T-cell (primary cell): ENCODE results near the gene TEX19. TPM values are rescaled to one million over a fixed set of nuclear protein-coding genes. Genes with fewer than 3 reads are reported as not detected.

Experiments
- ATAC-seq, 4 experiments: fragments of 200-7000 bp in 3 of 4; fragments of 150-1000 bp in 1 of 4; cut with Tn5 transposase; replicated peaks in 1 of 4; 1 replicate in 3 of 4; 2 replicates in 1 of 4; pipeline ENCODE4 v1.10.0; 2021; ENCODE audit warnings: moderate library complexity in 3 of 4, mild to moderate bottlenecking in 2 of 4, moderate number of reproducible peaks in 1 of 4
- CTCF ChIA-PET, 2 donors: fragments of 300-600 bp; sonication (Branson Sonifier 250); formaldehyde crosslinking; loops; one replicate each; lab custom pipeline; 2022; ENCODE audit warnings: antibody characterized with exemption in 2 of 2; lab: Charles Lee
- POLR2A ChIA-PET, 2 donors: fragments of 300-600 bp; sonication (Branson Sonifier 250); formaldehyde crosslinking; loops; one replicate each; lab custom pipeline; 2022; ENCODE audit warnings: antibody characterized with exemption in 2 of 2; lab: Charles Lee
- DNase-seq, 35 experiments: peaks; one replicate each; pipeline versions ENCODE4 v3.0.0 to v3.0.0-alpha.2; 2013 to 2023
- H3K27ac ChIP-seq: one replicate; pipeline ENCODE4 v1.5.1; 2013; ENCODE audit warnings: low read length
- H3K27me3 ChIP-seq, 2 experiments: replicated peaks in 1 of 2; 1 replicate in 1 of 2; 2 replicates in 1 of 2; pipeline versions ENCODE4 v1.6.1 to v1.7.0; 2013; ENCODE audit warnings: low read length in 1 of 2, mixed read lengths in 1 of 2; ENCODE audit not compliant: control insufficient read depth in 2 of 2, insufficient read depth in 2 of 2; ENCODE audit errors: extremely low read depth in 1 of 2
- H3K36me3 ChIP-seq, 2 donors: 1 replicate in 1 of 2; 2 replicates in 1 of 2; pipeline versions ENCODE4 v1.6.1 to v1.7.0; 2013; ENCODE audit warnings: low read length in 1 of 2; ENCODE audit not compliant: control insufficient read depth in 2 of 2, insufficient read depth in 1 of 2; ENCODE audit errors: extremely low read depth in 1 of 2
- H3K4me1 ChIP-seq, 2 experiments: 1 replicate in 1 of 2; 2 replicates in 1 of 2; pipeline versions ENCODE4 v1.6.1 to v1.7.0; 2013; ENCODE audit warnings: low read length in 2 of 2, mixed read lengths in 1 of 2; ENCODE audit not compliant: insufficient read depth in 2 of 2, control insufficient read depth in 1 of 2; ENCODE audit errors: extremely low read depth in 1 of 2
- H3K4me3 ChIP-seq, 2 donors: 1 replicate in 1 of 2; 2 replicates in 1 of 2; pipeline versions ENCODE4 v1.5.1 to v1.7.0; 2013; ENCODE audit warnings: mild to moderate bottlenecking in 2 of 2, low read length in 1 of 2, moderate library complexity in 1 of 2; ENCODE audit not compliant: control insufficient read depth in 1 of 2; ENCODE audit errors: extremely low read depth in 1 of 2
- H3K9me3 ChIP-seq: 2 replicates; pipeline ENCODE4 v1.7.0; 2013
- H3K27ac Mint-ChIP-seq, 2 donors: one replicate each; pipeline ENCODE4 v1.8.0; 2020 to 2021; ENCODE audit warnings: mild to moderate bottlenecking in 2 of 2, mixed read lengths in 2 of 2
- H3K27me3 Mint-ChIP-seq, 2 donors: one replicate each; pipeline ENCODE4 v1.8.0; 2021 to 2022; ENCODE audit warnings: mixed read lengths in 2 of 2
- H3K36me3 Mint-ChIP-seq: one replicate; pipeline ENCODE4 v1.8.0; 2021; ENCODE audit warnings: mixed read lengths
- H3K4me1 Mint-ChIP-seq, 3 donors: one replicate each; pipeline ENCODE4 v1.8.0; 2020 to 2022; ENCODE audit warnings: mixed read lengths in 3 of 3, mild to moderate bottlenecking in 1 of 3
- H3K4me3 Mint-ChIP-seq, 3 donors: one replicate each; pipeline ENCODE4 v1.8.0; 2020 to 2022; ENCODE audit warnings: mild to moderate bottlenecking in 3 of 3, mixed read lengths in 3 of 3, moderate library complexity in 3 of 3
- H3K9me3 Mint-ChIP-seq, 3 donors: one replicate each; pipeline ENCODE4 v1.8.0; 2020 to 2022; ENCODE audit warnings: mixed read lengths in 3 of 3
- WGBS: methylation state at CpG from one replicate; pipeline ENCODE4 v1.1.5; 2013; ENCODE audit warnings: missing lambda C conversion rate; ENCODE audit not compliant: insufficient coverage; 5-methylcytosine and 5-hydroxymethylcytosine counted together
- total RNA-seq, 35 experiments: library from RNA in 6 of 35; stranded (reverse) in 6 of 35; fragments of 120-200 nt in 1 of 35; gene quantifications; one replicate each; pipeline versions ENCODE4 v1.2.1 to v1.2.4 and lab custom pipeline; 2013 to 2026

Gene TEX19
- total RNA-seq, 5 donors from 2014 or later (not counting 1 experiment from before 2014, with no cell fraction given) = not detected

DNA sequence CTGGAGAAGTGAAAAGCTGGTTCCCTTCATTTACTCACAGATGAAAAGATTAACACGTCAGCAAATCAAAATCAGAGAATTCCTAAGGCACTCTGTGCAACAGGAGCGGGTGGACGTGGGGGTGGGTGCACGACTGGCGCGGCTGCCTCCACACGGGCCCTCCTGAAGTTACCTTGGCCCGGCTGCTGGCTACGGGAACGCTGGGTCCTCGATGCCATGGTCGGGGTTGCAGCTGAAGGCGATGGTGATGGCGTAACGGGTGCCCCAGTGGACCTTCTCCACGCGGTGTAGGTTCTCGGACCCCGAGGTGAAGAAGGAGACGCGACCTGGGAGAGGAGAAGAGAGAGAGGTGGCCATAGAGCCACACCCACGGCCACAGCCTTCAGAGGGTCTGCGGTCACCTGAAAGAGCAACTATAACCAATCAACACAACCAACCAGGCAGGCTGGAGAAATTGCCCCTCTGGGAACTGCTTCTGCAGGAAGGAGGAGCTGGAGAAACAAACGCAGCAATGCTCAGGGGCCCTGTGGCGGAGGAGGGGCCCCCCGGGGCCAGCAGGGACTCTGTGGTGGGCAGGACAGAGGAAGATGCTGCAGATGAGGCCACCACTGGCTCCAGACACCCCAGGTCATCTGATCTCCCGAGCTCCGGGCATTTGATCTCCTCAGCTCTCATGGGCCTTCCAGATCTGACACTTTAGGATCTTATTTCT is 33.3 kb downstream of the TEX19 start:
- Mint-ChIP-seq H3K9me3 (no peaks in the 10 kb centered on the region), H3K4me3 (no peak overlapping the region), H3K27ac (no peak overlapping the region), H3K27me3 (peaks cover 0 to 2% of the 10 kb centered on the region in 2 donors), H3K4me1 (peaks cover 2 to 6% (median 5%) of the 10 kb centered on the region in 3 donors), H3K36me3 (peaks cover 14% of the 10 kb centered on the region)
- Histone ChIP-seq H3K27ac (no peak overlapping the region), H3K4me1 (peaks cover 0 to 2% of the 10 kb centered on the region in 2 experiments), H3K36me3 (peaks cover 10 to 13% of the 10 kb centered on the region in 2 donors), H3K27me3 (peaks cover 0 to 6% of the 10 kb centered on the region in 2 experiments), H3K9me3 (no peaks in the 10 kb centered on the region), H3K4me3 (no peak overlapping the region)
- DNase-seq (no peak), ATAC-seq (no peak)
- 96% methylated on average over 19 of the region's 28 CpGs for WGBS
- POLR2A ChIA-PET = no interaction called here
- CTCF ChIA-PET = interaction anchor here in 1 of 2 donors (0.6 kb wide), 1 partner anchor 70 kb away, joined by 4 read pairs; no protein-coding TSS in a partner anchor

DNA sequence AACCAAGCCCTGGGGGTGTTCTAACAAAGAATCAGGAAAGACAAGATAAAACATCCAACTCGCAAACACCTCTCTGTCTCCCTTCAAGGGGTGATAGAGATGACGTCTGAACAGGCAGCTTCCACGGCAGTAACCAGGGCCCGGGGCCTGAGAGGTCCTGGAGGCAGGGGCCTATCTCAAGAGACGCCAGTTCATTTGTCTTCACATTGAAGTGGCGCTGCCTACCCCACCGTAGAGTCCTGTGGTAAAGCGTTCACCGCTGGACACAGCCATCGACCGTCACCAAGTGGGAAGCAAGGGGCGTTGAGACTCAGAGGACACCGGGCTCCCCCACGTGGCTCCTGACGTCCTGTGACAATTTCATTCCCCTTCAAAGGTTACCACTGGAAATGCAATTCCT is 33.9 kb downstream of the TEX19 start:
- Histone ChIP-seq H3K4me1 (no peaks in the 10 kb centered on the region), H3K9me3 (no peaks in the 10 kb centered on the region), H3K4me3 (no peak overlapping the region), H3K36me3 (peaks cover 13% of the 10 kb centered on the region in 2 donors), H3K27ac (no peak overlapping the region), H3K27me3 (peaks cover 0 to 3% of the 10 kb centered on the region in 2 experiments)
- ChIA-PET CTCF (interaction anchor here in 1 of 2 donors (0.6 kb wide), 1 partner anchor 71 kb away, joined by 4 read pairs; no protein-coding TSS in a partner anchor), POLR2A (no interaction called here)
- peaks cover 14% of the 10 kb centered on the region for H3K36me3 Mint-ChIP-seq
- H3K4me1 Mint-ChIP-seq = peaks cover 0 to under 1% (median 0%) of the 10 kb centered on the region in 3 donors
- H3K27me3 Mint-ChIP-seq = no peaks in the 10 kb centered on the region
- no peaks in the 10 kb centered on the region for H3K9me3 Mint-ChIP-seq
- ATAC-seq = no peak
- no peak overlapping the region for H3K27ac Mint-ChIP-seq
- WGBS = 97% methylated on average over 12 of the region's 15 CpGs
- no peak overlapping the region for H3K4me3 Mint-ChIP-seq
- DNase-seq = no peak

DNA sequence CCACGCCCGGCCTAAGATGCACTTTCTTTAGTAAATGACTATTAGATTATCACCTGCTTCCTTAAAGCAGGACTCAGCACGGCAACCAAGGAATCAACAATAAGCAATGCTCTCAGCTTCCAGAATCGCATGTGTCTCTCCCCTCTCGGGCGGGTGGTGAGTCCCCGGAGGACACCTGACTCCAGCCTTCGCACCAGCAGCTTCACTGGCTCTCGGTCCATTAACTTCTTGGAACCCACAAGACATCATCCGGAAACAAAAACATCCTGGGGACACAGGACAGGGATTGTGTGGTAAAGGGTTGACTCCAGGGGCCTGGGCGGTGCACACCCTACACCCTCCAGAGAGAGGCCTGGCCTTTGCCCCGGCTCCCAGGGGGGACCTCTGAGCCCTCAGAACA is 35.2 kb downstream of the TEX19 start:
- WGBS = 100% methylated on average over 9 of the region's 12 CpGs
- Histone ChIP-seq H3K27me3 (no peaks in the 10 kb centered on the region), H3K4me3 (no peak overlapping the region), H3K4me1 (no peaks in the 10 kb centered on the region), H3K27ac (no peak overlapping the region), H3K36me3 (peaks cover 13% of the 10 kb centered on the region in 2 donors), H3K9me3 (no peaks in the 10 kb centered on the region)
- Mint-ChIP-seq H3K4me3 (no peak overlapping the region), H3K4me1 (no peaks in the 10 kb centered on the region), H3K27ac (no peak overlapping the region), H3K27me3 (no peaks in the 10 kb centered on the region), H3K36me3 (peaks cover 14% of the 10 kb centered on the region), H3K9me3 (no peaks in the 10 kb centered on the region)
- DNase-seq (no peak), ATAC-seq (no peak)
- POLR2A ChIA-PET = no interaction called here
- CTCF ChIA-PET = no interaction called here

GRCh38 chr17:82396601-82397435 is 37.8 kb downstream of the TEX19 start:
- no peaks in the 10 kb centered on the region for H3K9me3 Mint-ChIP-seq
- no peaks in the 10 kb centered on the region for H3K27me3 Mint-ChIP-seq
- ATAC-seq (no peak), DNase-seq (no peak)
- peaks cover 14% of the 10 kb centered on the region for H3K36me3 Mint-ChIP-seq
- Histone ChIP-seq H3K4me1 (peaks cover 0 to 16% of the 10 kb centered on the region in 2 experiments), H3K9me3 (no peaks in the 10 kb centered on the region), H3K27me3 (no peaks in the 10 kb centered on the region), H3K4me3 (no peak overlapping the region), H3K27ac (no peak overlapping the region), H3K36me3 (peaks cover 13% of the 10 kb centered on the region in 2 donors)
- WGBS = 76% methylated on average over 11 of the region's 19 CpGs
- ChIA-PET POLR2A (no interaction called here), CTCF (no interaction called here)
- H3K4me3 Mint-ChIP-seq = no peak overlapping the region
- H3K27ac Mint-ChIP-seq = no peak overlapping the region
- H3K4me1 Mint-ChIP-seq = peaks cover 11 to 15% (median 13%) of the 10 kb centered on the region in 3 donors

DNA sequence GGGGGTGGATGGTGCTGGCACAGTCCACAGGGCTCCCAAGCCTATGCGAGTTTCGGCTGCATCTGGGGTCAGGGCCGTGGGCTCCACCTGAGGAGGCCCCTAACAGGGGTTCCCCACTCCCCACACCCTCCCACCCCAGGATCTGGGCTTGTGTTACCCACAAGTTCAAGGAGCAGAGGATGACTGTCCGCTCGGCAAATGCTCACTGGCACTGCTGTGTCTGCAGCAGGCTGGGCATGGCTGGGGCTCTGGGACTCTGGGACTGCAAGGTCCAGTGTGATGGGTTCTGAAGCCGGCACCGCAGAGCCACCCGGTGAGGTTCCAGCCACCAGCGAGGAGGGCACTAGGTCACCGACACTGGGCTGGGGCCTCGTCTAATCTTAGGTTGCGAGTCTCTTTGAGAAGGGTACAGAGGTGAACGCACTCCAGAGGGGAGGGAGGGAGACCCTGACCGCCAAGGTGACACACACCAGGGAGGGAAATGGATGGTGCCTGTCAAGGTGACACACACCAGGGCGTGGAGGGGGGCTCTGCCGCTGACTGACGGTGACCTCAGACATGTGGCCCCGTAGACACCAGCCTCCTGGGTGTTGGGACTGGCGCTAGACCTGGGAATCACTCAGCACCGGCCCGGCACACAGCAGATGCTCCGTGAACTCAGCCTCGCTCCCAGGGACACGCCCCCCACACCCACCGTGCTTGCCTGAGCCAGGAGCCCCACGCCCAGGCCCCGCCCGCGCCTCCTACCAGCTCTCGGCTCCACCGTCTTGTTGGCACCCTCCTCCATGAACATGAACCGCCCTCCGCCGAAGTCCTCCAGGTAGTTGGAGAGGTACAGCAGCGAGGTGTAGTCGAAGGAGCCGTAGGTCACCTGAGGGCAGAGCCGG is 38.6 kb downstream of the TEX19 start:
- H3K27me3 Mint-ChIP-seq = no peaks in the 10 kb centered on the region
- Histone ChIP-seq H3K27ac (no peak overlapping the region), H3K4me3 (no peak overlapping the region), H3K4me1 (peaks cover 0 to 18% of the 10 kb centered on the region in 2 experiments), H3K36me3 (peaks cover 9 to 13% of the 10 kb centered on the region in 2 donors), H3K27me3 (no peaks in the 10 kb centered on the region), H3K9me3 (no peaks in the 10 kb centered on the region)
- H3K9me3 Mint-ChIP-seq = no peaks in the 10 kb centered on the region
- ATAC-seq = no peak
- POLR2A ChIA-PET = no interaction called here
- H3K4me1 Mint-ChIP-seq = peaks cover 15 to 16% (median 16%) of the 10 kb centered on the region in 3 donors
- CTCF ChIA-PET = no interaction called here
- peaks cover 14% of the 10 kb centered on the region for H3K36me3 Mint-ChIP-seq
- no peak for DNase-seq
- no peak overlapping the region for H3K4me3 Mint-ChIP-seq
- 94% methylated on average over 26 of the region's 38 CpGs for WGBS
- no peak overlapping the region for H3K27ac Mint-ChIP-seq

DNA sequence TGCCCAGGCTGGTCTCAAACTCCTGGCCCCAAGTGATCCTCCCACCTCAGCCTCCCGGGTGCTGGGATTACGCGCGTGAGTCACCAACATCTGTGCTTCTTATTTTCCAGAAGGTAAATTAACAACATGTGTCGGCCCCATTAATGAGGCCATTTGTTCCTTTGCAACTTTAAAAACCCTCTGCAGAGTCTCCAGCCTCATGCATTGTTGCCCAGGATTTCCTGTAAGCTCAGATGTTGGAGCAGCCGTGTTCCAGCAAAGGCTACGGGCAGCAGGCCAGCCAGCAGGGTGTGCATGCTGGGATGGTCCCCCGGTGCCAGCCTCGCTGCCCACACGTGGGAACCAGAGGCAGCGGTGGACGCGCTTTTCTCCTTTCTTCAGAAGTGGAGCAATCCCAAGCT is 40.0 kb downstream of the TEX19 start:
- H3K36me3 ChIP-seq = peaks cover 13 to 15% of the 10 kb centered on the region in 2 donors
- H3K27me3 ChIP-seq = no peaks in the 10 kb centered on the region
- ChIA-PET POLR2A (interaction anchor here in 1 of 2 donors (0.5 kb wide), 1 partner anchor 106 kb away, joined by 3 read pairs; no protein-coding TSS in a partner anchor), CTCF (no interaction called here)
- Mint-ChIP-seq H3K9me3 (no peaks in the 10 kb centered on the region), H3K4me1 (peaks cover 15 to 16% (median 16%) of the 10 kb centered on the region in 3 donors), H3K27ac (no peak overlapping the region), H3K36me3 (peaks cover 16% of the 10 kb centered on the region), H3K4me3 (no peak overlapping the region), H3K27me3 (no peaks in the 10 kb centered on the region)
- H3K27ac ChIP-seq = no peak overlapping the region
- no peaks in the 10 kb centered on the region for H3K9me3 ChIP-seq
- no peak for ATAC-seq
- 97% methylated on average over 10 of the region's 13 CpGs for WGBS
- H3K4me1 ChIP-seq = peaks cover 0 to 18% of the 10 kb centered on the region in 2 experiments
- no peak for DNase-seq
- no peak overlapping the region for H3K4me3 ChIP-seq
